Superior temporal gyrus (tissue), 1 donor: ENCODE data around the gene ST14.
"Not testable (repeated sequence)": the region's sequence is repeated elsewhere in the genome, so short reads cannot be mapped to it uniquely, and the experiment has no call there.

Experiments used
- DNase-seq: peaks from one replicate; pipeline ENCODE4 v3.0.0-alpha.2; 2016; ENCODE audit errors: extremely low spot score

Gene ST14

DNA sequence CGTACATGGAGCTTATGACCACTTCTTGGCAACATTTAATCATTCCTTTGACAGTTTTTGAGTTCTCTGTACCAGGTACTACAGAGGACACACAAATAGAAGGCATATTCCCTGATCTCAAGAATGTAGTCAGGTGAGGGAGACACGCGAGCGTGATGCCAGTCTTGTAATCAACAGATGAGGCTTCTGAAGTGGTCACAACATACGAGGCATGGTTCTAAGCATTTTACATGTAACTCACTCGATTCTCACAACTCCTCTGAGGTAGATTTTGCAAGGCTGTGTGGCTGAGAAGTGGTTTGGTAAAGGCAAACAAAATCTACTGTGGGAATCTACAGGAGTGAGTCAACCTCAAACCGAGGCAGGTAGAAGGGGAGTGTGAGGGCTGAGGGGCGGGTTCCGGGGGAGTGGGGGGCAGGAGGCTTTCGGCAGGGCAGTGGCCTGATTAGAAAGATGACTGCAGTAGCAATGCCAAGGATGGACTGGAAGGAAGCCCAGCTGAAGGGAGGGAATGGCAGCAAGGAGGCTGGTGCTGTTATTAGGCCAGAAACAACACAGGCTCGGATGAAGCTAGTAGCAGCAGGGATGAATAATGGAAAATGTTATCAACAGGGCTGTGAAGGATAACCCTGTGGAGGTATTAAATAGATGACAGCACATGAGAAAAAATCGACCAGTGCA, 63.8 kb downstream of the ST14 start:
- no peak for DNase-seq

- DNase-seq, result no peak
Observed at GRCh38 chr11:130227373-130227772, 67.8 kb downstream of the ST14 start.

DNA sequence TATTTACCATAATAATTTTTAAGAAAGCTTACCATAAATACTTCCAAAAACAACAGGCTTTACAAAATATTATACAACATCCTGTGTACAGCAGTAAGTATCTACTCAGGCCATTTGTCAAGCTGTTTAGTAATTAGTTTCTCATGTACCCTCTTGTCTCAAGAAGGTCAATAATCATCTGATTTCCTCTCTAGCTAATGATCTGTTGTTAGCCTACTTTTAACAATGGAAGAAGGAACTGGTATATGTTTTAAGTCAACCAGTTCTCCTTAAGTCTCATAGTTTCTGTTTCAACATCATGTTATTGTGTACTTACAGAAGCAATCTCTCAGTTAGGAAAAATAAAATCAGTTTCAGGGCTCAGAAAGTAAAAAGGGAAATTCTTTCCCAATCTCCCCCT, 73.9 kb downstream of the ST14 start:
- not testable (repeated sequence) for DNase-seq

GRCh38 chr11:130233888-130234287, 74.3 kb downstream of the ST14 start:
- DNase-seq, result not testable (repeated sequence)

GRCh38 chr11:130234315-130234714, 74.7 kb downstream of the ST14 start:
- DNase-seq, result no peak

- no peak for DNase-seq
Observed at GRCh38 chr11:130237282-130238006, 77.9 kb downstream of the ST14 start.

GRCh38 chr11:130241713-130242112, 82.1 kb downstream of the ST14 start:
- no peak for DNase-seq

- DNase-seq, result no peak
Observed at GRCh38 chr11:130243816-130244215, 84.2 kb downstream of the ST14 start.

DNA sequence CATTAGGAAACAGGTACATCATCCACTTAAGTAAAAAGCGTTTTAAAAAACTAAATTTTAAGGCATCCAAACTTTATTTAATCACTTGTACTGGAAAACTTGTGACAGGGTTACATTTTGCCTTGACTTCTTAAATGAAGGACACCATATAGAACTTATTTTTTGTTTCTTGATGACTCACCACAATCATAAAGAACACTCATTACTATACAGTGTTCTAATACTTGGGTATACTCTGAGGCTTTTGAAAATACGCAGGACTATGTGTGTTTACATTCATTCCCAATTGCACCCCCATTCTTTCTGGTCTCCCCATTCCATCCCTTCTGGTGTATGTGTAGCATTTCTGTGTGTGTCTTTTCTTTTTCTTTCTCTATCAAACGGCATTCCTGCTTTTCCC, 85.3 kb downstream of the ST14 start:
- no peak for DNase-seq

DNA sequence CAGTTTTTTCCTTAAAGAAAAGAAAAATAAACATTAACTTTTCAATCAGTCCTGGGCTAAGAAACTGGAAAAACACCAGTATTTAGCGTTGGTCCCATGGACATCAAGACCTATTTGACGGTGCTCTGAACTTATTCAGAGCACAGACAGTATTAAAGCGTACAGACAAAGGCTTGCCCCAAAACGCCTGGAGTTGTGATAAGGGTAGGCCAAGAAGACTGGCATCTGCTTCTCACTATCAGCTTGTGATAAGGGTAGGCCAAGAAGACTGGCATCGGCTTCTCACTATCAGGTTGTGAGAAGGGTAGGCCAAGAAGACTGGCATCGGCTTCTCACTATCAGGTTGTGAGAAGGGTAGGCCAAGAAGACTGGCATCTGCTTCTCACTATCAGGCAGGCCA, 85.8 kb downstream of the ST14 start:
- DNase-seq, result not testable (repeated sequence)

- no peak for DNase-seq
Observed at GRCh38 chr11:130246270-130246669, 86.7 kb downstream of the ST14 start.

GRCh38 chr11:130246738-130247137, 87.2 kb downstream of the ST14 start:
- DNase-seq, result no peak

DNA sequence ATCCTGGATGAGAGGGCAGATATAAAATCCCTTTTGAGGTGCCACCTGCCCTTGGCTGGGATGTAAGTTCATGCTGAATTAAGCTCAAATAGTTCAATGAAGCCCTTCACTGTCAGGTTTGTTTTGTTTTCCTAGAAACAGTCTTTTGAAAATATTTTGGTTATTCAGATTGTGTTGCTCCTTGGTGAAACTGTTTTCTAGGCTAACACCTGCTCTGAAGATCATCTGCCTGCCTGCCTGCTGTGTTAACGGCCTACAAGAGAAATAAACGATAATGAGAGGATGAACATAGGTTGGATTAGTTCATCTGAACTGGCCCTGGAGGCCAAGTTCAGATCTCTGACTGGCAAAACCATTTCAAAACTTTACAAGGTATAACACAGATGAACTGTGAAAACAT, 87.7 kb downstream of the ST14 start:
- DNase-seq, result no peak

DNA sequence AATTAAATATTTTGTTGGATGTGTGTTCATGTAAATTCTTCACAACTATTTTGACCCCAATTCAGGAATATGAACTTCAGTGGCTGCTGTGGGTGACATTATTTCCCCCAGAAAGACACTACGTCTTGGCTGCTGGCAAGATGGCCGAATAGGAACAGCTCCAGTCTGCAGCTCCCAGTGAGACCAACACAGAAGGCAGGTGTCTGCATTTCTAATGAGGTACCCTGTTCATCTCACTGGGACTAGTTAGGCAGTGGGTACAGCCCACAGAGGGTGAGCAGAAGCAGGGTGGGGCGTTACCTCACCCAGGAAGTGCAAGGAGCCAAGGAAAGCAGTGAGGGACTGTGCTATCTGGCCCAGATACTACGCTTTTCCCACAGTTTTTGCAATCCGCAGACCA, 89.8 kb downstream of the ST14 start:
- DNase-seq, result no peak

DNA sequence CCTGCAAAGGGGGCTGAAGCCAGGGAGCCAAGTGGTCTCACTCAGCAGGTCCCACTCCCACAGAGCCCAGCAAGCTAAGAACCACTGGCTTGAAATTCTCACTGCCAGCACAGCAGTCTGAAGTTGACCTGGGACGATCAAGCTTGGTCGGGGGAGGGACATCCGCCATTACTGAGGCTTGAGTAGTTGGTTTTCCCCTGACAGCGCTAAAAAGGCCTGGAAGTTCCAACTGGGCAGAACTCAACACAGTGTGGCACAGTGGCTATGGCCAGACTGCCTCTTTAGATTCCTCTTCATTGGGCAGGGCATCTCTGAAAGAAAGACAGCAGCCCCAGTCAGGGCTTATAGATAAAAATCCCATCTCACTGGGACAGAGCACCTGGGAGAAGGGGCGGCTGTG, 90.3 kb downstream of the ST14 start:
- DNase-seq, result not testable (repeated sequence)

- not testable (repeated sequence) for DNase-seq
Observed at GRCh38 chr11:130251763-130252162, 92.2 kb downstream of the ST14 start.
